ENCODE data around the gene IRF9.

DNA sequence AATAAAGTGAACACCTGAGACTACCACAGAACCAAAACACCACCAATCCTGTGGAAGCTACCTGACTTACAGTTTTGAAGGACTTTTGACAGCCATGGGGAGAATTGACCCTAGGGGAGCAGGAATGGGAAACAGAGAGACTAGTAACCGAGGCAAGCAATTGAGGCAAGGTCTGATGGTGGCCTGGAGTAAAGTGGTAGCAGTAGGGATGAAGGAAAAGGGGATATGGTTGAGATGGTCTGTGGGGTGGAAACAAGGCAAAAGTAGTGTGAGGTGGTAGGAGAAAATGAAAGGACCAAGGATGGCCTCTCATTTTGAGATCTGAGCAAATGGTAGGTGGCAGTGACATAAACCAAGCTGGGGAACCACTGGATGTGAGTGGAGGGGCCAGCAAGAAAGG, 4.2 kb upstream of the IRF9 start:
- TF ChIP-seq POLR2A (IDR thresholded peaks at IDR 0.05) (no peak), EP300 (IDR thresholded peaks at IDR 0.05) (no peak)
- TF ChIP-seq, protein P1, sequence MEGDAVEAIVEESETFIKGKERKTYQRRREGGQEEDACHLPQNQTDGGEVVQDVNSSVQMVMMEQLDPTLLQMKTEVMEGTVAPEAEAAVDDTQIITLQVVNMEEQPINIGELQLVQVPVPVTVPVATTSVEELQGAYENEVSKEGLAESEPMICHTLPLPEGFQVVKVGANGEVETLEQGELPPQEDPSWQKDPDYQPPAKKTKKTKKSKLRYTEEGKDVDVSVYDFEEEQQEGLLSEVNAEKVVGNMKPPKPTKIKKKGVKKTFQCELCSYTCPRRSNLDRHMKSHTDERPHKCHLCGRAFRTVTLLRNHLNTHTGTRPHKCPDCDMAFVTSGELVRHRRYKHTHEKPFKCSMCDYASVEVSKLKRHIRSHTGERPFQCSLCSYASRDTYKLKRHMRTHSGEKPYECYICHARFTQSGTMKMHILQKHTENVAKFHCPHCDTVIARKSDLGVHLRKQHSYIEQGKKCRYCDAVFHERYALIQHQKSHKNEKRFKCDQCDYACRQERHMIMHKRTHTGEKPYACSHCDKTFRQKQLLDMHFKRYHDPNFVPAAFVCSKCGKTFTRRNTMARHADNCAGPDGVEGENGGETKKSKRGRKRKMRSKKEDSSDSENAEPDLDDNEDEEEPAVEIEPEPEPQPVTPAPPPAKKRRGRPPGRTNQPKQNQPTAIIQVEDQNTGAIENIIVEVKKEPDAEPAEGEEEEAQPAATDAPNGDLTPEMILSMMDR (IDR thresholded peaks at IDR 0.05), result no peak

Measured in tibial nerve (tissue), 4 donors.